ENCODE results near the gene LCN15. TPM values are rescaled to one million over a fixed set of nuclear protein-coding genes. Genes with fewer than 3 reads are reported as not detected.

LCN15 gene
- total RNA-seq, 2 experiments from 2014 or later: not detected

DNA sequence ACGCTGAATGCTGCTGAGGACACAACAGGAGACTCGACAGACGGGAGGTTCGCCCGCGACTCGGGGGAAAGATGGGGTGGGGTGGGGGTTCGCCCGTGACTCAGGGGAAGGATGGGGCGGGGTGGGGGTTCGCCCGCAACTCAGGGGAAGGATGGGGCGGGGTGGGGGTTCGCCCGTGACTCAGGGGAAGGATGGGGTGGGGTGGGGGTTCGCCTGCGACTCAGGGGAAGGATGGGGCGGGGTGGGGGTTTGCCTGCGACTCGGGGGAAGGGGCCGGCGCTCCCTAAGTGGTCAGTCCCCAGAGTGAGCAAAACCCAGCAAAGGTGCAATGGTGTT lies 18.2 kb downstream of the LCN15 start:
- POLR2A ChIA-PET: interaction anchor here (1.6 kb wide), 1 partner anchor 18 kb away, joined by 4 read pairs; no protein-coding TSS in a partner anchor
- peaks cover 10% of the 10 kb centered on the region for H3K27me3 Mint-ChIP-seq

DNA sequence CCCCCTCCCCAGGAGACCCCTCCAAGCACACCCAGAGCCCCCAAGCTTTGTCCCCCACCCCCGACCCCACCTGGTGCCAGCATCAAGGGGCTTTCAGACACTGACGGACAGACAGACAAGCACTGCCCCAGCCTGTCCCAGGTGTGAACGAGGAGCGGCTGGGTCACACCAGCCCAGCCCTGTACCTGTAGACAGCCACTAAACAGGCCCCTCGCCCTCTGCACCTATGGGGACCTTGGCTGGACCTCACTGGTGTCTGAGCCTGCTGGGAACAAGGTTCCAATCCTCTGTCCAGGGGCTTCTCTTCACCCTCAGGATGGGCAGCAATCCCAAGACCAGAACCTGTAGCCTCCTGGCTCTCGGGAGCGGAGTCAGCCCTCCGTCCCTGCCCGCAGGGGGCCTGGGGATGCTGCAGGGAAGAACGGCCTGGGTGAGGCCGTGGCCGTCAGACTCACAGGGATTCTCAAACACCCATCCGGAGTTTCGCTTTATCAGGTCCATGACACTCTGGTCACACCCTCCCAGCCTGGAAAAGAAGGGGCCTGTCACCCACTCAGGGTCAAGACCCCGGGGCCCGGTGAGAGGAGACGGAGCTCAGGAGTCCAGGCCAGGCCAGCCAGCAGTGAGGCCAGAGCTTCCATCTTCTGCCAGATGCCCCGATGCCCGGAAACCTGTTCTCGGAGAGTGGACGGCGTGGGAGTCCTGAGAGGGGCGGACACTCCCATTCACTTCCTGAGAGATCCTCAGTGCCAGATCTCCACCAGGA lies 18.7 kb downstream of the LCN15 start:
- peaks cover 12% of the 10 kb centered on the region for H3K27me3 Mint-ChIP-seq
- CTCF ChIA-PET: no interaction called here

More for the DNA sequence above, 18.2 kb downstream of the LCN15 start:
- Mint-ChIP-seq H3K9me3 (no peaks in the 10 kb centered on the region), H3K27ac (no peak overlapping the region), H3K4me1 (peaks cover 16% of the 10 kb centered on the region), H3K4me3 (no peak overlapping the region), H3K36me3 (ENCODE audit: low read depth) (no peaks in the 10 kb centered on the region)
- CTCF ChIA-PET: no interaction called here
- no peak for DNase-seq

DNA sequence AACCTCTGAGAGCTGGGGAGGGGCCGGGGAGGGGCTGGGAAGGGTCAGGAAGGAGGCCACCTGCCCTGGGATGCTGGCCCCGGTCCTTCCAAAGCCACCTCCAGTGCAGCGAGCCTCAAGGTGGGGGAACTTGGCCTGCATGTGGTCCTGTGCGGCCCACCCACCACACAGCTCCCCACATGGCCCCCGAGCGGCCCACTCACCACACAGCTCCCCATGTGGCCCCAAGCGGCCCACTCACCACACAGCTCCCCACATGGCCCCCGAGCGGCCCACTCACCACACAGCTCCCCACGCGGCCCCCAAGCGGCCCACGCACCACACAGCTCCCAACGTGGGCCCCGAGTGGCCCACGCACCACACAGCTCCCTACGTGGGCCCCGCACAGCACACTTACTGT lies 19.5 kb downstream of the LCN15 start:
- H3K27ac Mint-ChIP-seq: no peak overlapping the region
- H3K9me3 Mint-ChIP-seq: no peaks in the 10 kb centered on the region
- no peaks in the 10 kb centered on the region for H3K36me3 Mint-ChIP-seq (ENCODE audit: low read depth)
- POLR2A ChIA-PET: interaction anchor here (0.7 to 1.6 kb wide), 3 partner anchors 15 to 17 kb away, joined by 3 to 8 read pairs (median 4); no protein-coding TSS in a partner anchor
- peaks cover 14% of the 10 kb centered on the region for H3K27me3 Mint-ChIP-seq
- peaks cover 10% of the 10 kb centered on the region for H3K4me1 Mint-ChIP-seq
- DNase-seq: no peak
- CTCF ChIA-PET: interaction anchor here (0.5 to 0.7 kb wide), 2 partner anchors 18 to 416 kb away, joined by 3 read pairs; no protein-coding TSS in a partner anchor
- no peak overlapping the region for H3K4me3 Mint-ChIP-seq

More for the DNA sequence above, 18.7 kb downstream of the LCN15 start:
- H3K4me3 Mint-ChIP-seq: no peak overlapping the region
- POLR2A ChIA-PET: interaction anchor here (1.6 kb wide), 1 partner anchor 17 kb away, joined by 4 read pairs; no protein-coding TSS in a partner anchor
- DNase-seq: no peak
- no peaks in the 10 kb centered on the region for H3K9me3 Mint-ChIP-seq
- peaks cover 15% of the 10 kb centered on the region for H3K4me1 Mint-ChIP-seq
- H3K27ac Mint-ChIP-seq: no peak overlapping the region
- no peaks in the 10 kb centered on the region for H3K36me3 Mint-ChIP-seq (ENCODE audit: low read depth)

DNA sequence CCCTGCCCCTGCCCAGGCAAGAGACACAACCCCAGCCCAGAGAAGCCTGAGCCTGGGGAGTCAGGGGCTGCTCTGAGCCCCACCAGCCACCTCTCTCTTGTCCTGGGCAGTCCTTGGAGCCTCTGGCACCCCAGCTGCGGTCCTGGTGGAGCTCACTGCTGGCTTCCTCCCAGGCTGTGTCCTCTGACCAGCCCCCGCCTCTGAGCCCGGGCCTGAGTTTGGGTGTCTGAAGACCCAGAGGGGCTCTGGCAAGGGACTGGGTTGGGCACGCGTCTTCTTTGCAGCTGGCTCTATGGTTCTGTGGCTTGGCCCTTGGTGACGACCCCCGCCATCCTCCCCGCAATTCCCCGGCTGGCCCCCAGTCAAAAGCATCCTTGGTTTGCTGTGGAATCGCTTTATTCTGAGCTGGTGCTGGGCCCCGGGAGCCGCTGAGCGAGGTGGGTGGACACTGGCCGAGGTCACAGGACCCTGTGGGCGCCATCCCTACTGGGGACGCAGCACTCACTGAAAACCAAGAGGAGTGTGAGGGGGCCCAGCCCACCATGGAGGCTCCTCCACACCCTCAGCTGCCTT lies 20.6 kb downstream of the LCN15 start:
- Mint-ChIP-seq H3K36me3 (ENCODE audit: low read depth) (no peaks in the 10 kb centered on the region), H3K9me3 (no peaks in the 10 kb centered on the region), H3K4me1 (peaks cover 6% of the 10 kb centered on the region), H3K27ac (no peak overlapping the region), H3K4me3 (no peak overlapping the region), H3K27me3 (peaks cover 14% of the 10 kb centered on the region)
- POLR2A ChIA-PET: interaction anchor here (1.5 kb wide), 1 partner anchor 16 kb away, joined by 8 read pairs; no protein-coding TSS in a partner anchor
- CTCF ChIA-PET: interaction anchor here (0.7 kb wide), 1 partner anchor 414 kb away, joined by 3 read pairs; no protein-coding TSS in a partner anchor
- no peak for DNase-seq

DNA sequence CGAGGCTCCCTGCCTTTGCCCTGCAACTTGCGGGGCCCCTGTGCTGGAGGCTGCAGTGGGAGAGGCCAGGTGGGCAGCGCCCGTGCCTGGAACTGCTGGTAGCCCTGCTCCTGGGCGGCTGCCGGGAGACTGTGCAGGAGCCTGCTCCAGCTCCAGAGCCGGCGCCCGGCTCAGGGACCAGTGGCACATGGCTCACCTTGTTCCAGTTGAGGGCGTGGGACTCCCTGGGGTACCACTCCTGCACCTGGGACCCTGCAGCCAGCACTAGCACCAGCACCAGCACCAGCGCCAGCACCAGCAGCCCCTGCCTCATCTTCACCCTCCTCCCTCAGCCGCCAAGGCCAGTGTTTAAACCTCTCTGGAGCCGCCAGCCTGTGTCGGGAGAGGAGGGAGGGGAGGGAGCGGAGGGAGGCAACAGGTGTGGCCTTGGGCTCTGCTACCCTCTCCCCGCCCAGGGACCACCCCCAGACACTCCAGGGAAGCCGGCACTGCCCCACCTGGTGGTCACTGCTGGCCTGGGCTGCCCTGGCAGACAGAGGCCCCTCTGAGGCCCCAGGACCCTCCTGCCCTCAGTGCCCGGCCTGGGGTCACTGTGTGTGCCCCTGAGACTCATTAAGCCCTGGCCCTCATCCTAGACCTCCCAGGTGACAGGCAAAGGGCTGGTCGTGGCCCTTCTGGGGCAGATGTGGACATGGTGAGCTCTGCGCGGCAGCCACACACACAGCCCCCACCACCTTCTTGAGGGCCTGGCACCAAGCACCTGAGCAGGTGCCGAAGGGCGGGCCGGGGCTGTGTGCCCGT lies 21.5 kb downstream of the LCN15 start, which contains the start of gene LCN10:
TSS of gene LCN10 (minus strand) at position 350 of the 801 bp plus-strand sequence. CDS start at position 313, 37 bp downstream.
- Mint-ChIP-seq H3K4me3 (no peak within 1 kb of the TSS), H3K27ac (no peak within 1 kb of the TSS), H3K36me3 (ENCODE audit: low read depth) (no peaks in the 10 kb centered on the region), H3K27me3 (peaks cover 14% of the 10 kb centered on the region), H3K9me3 (no peaks in the 10 kb centered on the region), H3K4me1 (peaks cover 6% of the 10 kb centered on the region)
- DNase-seq: no peak
- ChIA-PET CTCF (interaction anchor here (1.3 kb wide), 1 partner anchor 16 kb away, joined by 7 read pairs; no protein-coding TSS in a partner anchor), POLR2A (interaction anchor here (1.5 to 1.8 kb wide), 2 partner anchors 15 kb away, joined by 8 to 12 read pairs; no protein-coding TSS in a partner anchor)

DNA sequence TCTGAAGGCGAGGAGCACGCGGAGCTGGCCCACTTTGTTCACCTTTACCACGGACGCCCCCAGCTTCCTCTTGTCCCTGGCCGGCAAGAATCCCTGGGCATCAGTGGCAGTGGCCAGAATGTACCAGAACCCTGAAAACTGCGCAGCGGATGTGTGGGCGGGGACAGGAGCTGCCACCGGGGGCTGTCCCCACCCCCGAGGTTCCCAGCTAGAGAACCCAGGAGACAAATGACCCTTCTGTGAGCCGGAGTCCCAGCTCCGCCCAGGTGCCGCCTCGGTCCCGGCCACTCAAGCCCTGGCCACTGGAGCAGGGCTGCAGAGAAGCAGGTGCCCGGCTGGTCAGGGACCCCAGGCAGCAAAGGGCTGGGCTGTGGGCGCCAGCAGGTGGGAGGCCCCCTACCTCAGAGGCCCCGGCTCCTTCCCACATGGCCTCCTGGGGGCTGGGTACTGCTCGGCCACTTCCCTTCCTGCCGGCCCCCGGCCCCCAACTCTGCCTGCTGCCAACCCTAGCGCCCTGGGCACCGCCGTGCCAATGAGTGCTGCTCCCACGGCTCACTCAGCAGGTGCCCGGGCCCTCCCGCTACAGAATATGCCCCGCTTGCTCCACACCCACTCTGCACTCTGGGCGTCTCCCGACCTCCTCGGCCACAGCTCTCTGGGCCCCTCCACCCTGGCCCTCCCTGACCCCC lies 22.3 kb downstream of the LCN15 start:
- ChIA-PET POLR2A (interaction anchor here (0.8 to 1.8 kb wide), 4 partner anchors 8 to 498 kb away, joined by 3 to 12 read pairs (median 4); no protein-coding TSS in a partner anchor), CTCF (interaction anchor here (1.3 to 1.4 kb wide), 4 partner anchors 8 to 18 kb away, joined by 3 to 8 read pairs (median 6); partner anchors contain the start of gene LCN8)
- peaks cover 6% of the 10 kb centered on the region for H3K4me1 Mint-ChIP-seq
- DNase-seq: no peak
- H3K36me3 Mint-ChIP-seq (ENCODE audit: low read depth): no peaks in the 10 kb centered on the region
- H3K27me3 Mint-ChIP-seq: peaks cover 14% of the 10 kb centered on the region
- H3K4me3 Mint-ChIP-seq: no peak overlapping the region
- no peaks in the 10 kb centered on the region for H3K9me3 Mint-ChIP-seq
- H3K27ac Mint-ChIP-seq: no peak overlapping the region

DNA sequence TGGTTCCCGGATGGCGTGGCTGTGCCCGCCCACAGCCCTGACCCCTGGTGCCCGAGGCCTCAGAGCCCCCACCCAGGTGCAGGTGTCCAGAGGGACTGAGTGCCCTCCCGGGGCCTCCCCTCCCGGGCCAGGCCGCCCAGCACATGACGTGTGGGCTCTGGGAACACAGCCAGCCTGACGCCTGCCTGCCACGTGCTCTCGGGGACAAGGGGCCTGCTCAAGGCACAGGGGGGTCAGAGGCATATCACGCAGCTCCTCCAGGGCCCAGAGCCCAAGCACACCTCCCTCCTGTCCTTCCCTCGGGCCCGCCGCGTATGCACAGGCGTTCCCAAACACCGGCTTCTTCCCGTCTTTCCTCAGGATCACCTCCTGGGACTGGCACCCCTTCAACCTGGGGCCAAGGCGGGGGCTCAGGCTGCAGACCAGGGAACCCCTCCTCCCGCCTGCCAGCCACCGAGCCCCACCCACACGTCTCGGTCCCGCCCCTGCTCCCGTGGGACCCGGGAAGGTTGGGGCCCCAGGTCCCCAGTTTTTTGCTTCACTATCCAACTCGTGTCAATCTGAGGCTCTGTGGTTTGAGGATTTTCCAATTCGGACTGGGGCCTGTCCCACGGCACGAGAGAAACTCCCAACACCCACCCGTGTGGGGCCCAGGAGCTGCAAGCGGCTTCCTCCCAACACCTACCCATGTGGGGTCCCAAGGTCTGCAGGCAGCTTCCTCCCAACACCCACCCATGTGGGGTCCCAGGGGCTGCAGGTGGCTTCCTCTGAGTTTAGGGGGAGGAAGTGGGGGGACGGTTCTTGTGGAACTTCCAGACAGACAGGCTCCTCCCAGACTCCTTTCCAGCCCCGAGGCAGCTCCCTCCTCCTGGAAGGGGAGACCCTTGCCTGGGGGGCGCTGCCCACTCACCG lies 23.1 kb downstream of the LCN15 start:
- POLR2A ChIA-PET: interaction anchor here (0.8 to 1.8 kb wide), 4 partner anchors 9 to 499 kb away, joined by 3 to 12 read pairs (median 4); no protein-coding TSS in a partner anchor
- H3K9me3 Mint-ChIP-seq: no peaks in the 10 kb centered on the region
- H3K4me1 Mint-ChIP-seq: peaks cover 6% of the 10 kb centered on the region
- no peak overlapping the region for H3K4me3 Mint-ChIP-seq
- no peaks in the 10 kb centered on the region for H3K36me3 Mint-ChIP-seq (ENCODE audit: low read depth)
- H3K27me3 Mint-ChIP-seq: peaks cover 13% of the 10 kb centered on the region
- DNase-seq: no peak
- no peak overlapping the region for H3K27ac Mint-ChIP-seq
- CTCF ChIA-PET: interaction anchor here (1.3 to 1.4 kb wide), 4 partner anchors 9 to 19 kb away, joined by 3 to 8 read pairs (median 6); partner anchors contain the start of gene LCN8

- H3K36me3 Mint-ChIP-seq (ENCODE audit: low read depth): no peaks in the 10 kb centered on the region
- POLR2A ChIA-PET: no interaction called here
- no peaks in the 10 kb centered on the region for H3K9me3 Mint-ChIP-seq
- peaks cover 6% of the 10 kb centered on the region for H3K4me1 Mint-ChIP-seq
- H3K27me3 Mint-ChIP-seq: peaks cover 12% of the 10 kb centered on the region
- CTCF ChIA-PET: no interaction called here
- no peak for DNase-seq
- no peak overlapping the region for H3K27ac Mint-ChIP-seq
- H3K4me3 Mint-ChIP-seq: no peak overlapping the region
These were observed 23.8 kb downstream of the LCN15 start for GRCh38 chr9:136740491-136740890.

- ChIA-PET POLR2A (no interaction called here), CTCF (interaction anchor here (0.7 kb wide), 1 partner anchor 13 kb away, joined by 3 read pairs; no protein-coding TSS in a partner anchor)
- no peak for DNase-seq
- Mint-ChIP-seq H3K4me3 (no peak overlapping the region), H3K27me3 (peaks cover 12% of the 10 kb centered on the region), H3K9me3 (no peaks in the 10 kb centered on the region), H3K36me3 (ENCODE audit: low read depth) (no peaks in the 10 kb centered on the region), H3K27ac (no peak overlapping the region), H3K4me1 (peaks cover 6% of the 10 kb centered on the region)
These were observed 24.2 kb downstream of the LCN15 start for GRCh38 chr9:136740069-136740468.

GRCh38 chr9:136739509-136739908 lies 24.8 kb downstream of the LCN15 start:
- Mint-ChIP-seq H3K4me3 (no peak overlapping the region), H3K9me3 (no peaks in the 10 kb centered on the region), H3K27ac (no peak overlapping the region), H3K36me3 (ENCODE audit: low read depth) (no peaks in the 10 kb centered on the region), H3K27me3 (peaks cover 12% of the 10 kb centered on the region), H3K4me1 (peaks cover 6% of the 10 kb centered on the region)
- DNase-seq: no peak
- POLR2A ChIA-PET: no interaction called here
- CTCF ChIA-PET: interaction anchor here (0.7 kb wide), 1 partner anchor 13 kb away, joined by 3 read pairs; no protein-coding TSS in a partner anchor

DNA sequence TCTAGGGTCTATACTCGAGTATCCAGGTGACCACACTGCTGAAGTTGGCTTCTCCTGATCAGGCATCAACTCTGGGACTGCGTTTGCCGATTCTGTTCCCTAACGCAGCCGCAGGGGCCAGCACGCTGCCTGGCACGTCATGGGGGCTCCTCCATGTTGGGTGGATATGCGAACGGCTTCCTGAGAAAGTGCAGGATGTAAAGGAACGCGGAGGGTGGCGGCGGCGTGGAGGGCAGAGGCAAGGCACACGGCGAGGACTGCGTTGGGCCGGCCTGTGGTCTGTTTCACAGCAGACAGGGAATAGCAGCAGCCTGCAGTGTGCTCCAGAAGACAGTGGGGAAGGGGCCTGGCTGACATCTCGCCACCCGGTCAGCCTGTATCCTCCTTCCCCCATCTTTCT lies 25.4 kb downstream of the LCN15 start:
- no peak overlapping the region for H3K4me3 Mint-ChIP-seq
- ChIA-PET CTCF (no interaction called here), POLR2A (no interaction called here)
- no peak overlapping the region for H3K27ac Mint-ChIP-seq
- no peak for DNase-seq
- peaks cover 12% of the 10 kb centered on the region for H3K27me3 Mint-ChIP-seq
- peaks cover 6% of the 10 kb centered on the region for H3K4me1 Mint-ChIP-seq
- H3K36me3 Mint-ChIP-seq (ENCODE audit: low read depth): no peaks in the 10 kb centered on the region
- no peaks in the 10 kb centered on the region for H3K9me3 Mint-ChIP-seq
